ENCODE measurements around the gene HLA-DRB5. TPM values are rescaled to one million over a fixed set of nuclear protein-coding genes. Genes with fewer than 3 reads are reported as not detected.
A peak's percentile ranks its signal among the peaks of the same experiment; 100 is the strongest.
"Not testable (repeated sequence)": the region's sequence is repeated elsewhere in the genome, so short reads cannot be mapped to it uniquely, and the experiment has no call there.

The HLA-DRB5 gene
- total RNA-seq, 4 donors from 2014 or later = 0.76 to 171 (median 107) TPM; not detected in 1

DNA sequence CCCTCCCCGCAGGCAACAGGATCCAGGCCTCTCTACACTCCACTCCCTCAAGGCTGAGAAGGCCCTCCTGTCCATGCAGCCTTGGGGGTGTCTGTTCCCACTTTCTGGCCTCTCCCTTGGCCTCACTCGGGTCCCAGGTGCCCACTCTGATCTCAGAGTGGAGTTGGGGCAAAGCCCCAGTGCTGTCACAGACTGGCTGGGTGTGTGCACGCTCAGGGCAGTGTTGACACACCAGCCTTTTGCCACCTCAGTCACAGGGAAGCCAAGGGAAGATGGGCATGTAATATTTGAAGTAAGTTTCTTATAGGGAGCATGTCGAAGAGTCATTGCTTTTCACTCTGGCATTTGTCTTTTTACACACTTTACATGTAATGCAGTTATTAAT, 45.5 kb downstream of the HLA-DRB5 start:
- no peak for DNase-seq
- intact Hi-C loops (cut with DNase I; ENCODE audit: low total_unique reads) = no loop called here
- H3K27me3 ChIP-seq = no peaks in the 10 kb centered on the region
- H3K4me1 ChIP-seq = no peaks in the 10 kb centered on the region
- TF ChIP-seq, protein P1, sequence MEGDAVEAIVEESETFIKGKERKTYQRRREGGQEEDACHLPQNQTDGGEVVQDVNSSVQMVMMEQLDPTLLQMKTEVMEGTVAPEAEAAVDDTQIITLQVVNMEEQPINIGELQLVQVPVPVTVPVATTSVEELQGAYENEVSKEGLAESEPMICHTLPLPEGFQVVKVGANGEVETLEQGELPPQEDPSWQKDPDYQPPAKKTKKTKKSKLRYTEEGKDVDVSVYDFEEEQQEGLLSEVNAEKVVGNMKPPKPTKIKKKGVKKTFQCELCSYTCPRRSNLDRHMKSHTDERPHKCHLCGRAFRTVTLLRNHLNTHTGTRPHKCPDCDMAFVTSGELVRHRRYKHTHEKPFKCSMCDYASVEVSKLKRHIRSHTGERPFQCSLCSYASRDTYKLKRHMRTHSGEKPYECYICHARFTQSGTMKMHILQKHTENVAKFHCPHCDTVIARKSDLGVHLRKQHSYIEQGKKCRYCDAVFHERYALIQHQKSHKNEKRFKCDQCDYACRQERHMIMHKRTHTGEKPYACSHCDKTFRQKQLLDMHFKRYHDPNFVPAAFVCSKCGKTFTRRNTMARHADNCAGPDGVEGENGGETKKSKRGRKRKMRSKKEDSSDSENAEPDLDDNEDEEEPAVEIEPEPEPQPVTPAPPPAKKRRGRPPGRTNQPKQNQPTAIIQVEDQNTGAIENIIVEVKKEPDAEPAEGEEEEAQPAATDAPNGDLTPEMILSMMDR (IDR thresholded peaks at IDR 0.05) = no peak
- TF ChIP-seq POLR2A (IDR thresholded peaks at IDR 0.05) = no peak
- no peak overlapping the region for H3K27ac ChIP-seq
- no peaks in the 10 kb centered on the region for H3K36me3 ChIP-seq
- H3K9me3 ChIP-seq = no peaks in the 10 kb centered on the region
- no peak overlapping the region for H3K4me3 ChIP-seq

DNA sequence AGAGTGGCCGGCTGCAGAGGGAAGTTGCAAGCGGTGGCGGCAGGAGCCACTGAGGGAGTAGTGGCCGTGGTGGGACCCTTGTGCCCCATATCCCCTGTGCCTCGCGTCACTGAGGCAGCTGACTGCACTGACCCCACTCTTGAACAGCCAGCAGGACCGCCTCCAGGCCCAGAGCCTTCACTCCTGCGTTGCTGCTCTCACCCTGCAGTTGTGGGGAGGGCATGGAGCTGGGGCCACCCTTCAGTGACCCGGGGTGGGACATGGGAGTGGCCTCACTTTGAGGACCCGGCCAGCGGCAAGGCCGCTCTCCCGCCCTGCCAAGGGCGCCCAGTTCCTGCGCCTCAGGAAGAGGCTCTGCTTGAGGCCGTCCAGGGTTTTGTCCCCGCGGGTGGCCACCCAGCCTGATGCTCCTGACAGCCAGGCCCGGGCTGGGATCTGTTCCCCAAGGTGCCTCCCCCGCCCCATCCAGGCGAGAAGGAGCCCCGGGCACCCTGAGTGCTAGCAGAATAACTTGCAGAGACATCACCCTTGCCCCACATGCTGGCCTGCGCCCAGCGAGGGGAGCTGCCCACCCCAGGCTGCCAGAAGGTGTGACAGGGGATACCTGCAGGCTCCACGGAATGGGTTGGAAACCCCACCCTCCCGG, 46.0 kb downstream of the HLA-DRB5 start:
- Histone ChIP-seq H3K36me3 (no peaks in the 10 kb centered on the region), H3K9me3 (no peaks in the 10 kb centered on the region), H3K4me3 (no peak overlapping the region), H3K27me3 (no peaks in the 10 kb centered on the region), H3K4me1 (no peaks in the 10 kb centered on the region), H3K27ac (no peak overlapping the region)
- intact Hi-C loops (cut with DNase I; ENCODE audit: low total_unique reads) = no loop called here
- TF ChIP-seq POLR2A (IDR thresholded peaks at IDR 0.05) = no peak
- TF ChIP-seq, protein P1 (IDR thresholded peaks at IDR 0.05) = no peak
- DNase-seq = no peak

DNA sequence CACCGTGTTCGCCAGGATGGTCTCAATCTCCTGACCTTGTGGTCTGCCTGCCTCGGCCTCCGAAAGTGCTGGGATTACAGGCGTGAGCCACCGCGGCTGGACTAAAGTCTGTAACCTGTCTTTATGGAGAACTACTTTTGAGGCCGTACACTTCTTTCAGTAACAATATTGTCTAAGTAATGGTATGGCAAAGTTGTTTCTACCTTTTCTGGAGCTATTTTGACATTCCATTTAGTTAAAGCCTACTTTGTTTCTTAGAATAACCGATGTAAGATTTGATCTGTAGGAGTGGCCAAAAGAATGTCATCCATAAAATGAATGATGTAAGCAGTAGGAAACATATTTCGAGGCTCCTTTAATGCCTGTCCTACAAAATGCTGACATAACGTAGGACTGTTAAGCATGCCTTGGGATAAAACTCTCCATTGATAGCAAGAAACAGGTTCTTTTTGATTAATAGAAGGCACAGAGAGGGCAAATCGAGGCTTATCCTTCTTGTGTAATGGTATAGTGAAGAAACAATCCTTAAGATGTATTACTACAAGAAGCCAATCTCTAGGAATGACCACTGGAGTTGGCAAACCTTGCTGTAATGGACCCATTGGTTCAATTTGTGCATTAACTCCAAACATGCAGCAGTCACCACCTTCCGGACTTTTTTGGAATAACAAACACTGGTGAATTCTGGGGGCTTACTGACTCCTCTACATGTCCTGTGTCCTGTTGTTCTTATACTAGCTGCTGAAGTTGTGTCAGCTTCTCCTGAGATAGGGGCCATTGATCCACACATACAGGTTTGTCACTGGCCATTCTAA, 54.5 kb downstream of the HLA-DRB5 start:
- Histone ChIP-seq H3K27me3 (no peaks in the 10 kb centered on the region), H3K36me3 (no peaks in the 10 kb centered on the region), H3K27ac (no peak overlapping the region), H3K9me3 (no peaks in the 10 kb centered on the region), H3K4me1 (no peaks in the 10 kb centered on the region), H3K4me3 (no peak overlapping the region)
- intact Hi-C loops (cut with DNase I; ENCODE audit: low total_unique reads) = no loop called here
- no peak for DNase-seq
- TF ChIP-seq POLR2A (IDR thresholded peaks at IDR 0.05) = no peak
- TF ChIP-seq, protein P1 (IDR thresholded peaks at IDR 0.05) = no peak

DNA sequence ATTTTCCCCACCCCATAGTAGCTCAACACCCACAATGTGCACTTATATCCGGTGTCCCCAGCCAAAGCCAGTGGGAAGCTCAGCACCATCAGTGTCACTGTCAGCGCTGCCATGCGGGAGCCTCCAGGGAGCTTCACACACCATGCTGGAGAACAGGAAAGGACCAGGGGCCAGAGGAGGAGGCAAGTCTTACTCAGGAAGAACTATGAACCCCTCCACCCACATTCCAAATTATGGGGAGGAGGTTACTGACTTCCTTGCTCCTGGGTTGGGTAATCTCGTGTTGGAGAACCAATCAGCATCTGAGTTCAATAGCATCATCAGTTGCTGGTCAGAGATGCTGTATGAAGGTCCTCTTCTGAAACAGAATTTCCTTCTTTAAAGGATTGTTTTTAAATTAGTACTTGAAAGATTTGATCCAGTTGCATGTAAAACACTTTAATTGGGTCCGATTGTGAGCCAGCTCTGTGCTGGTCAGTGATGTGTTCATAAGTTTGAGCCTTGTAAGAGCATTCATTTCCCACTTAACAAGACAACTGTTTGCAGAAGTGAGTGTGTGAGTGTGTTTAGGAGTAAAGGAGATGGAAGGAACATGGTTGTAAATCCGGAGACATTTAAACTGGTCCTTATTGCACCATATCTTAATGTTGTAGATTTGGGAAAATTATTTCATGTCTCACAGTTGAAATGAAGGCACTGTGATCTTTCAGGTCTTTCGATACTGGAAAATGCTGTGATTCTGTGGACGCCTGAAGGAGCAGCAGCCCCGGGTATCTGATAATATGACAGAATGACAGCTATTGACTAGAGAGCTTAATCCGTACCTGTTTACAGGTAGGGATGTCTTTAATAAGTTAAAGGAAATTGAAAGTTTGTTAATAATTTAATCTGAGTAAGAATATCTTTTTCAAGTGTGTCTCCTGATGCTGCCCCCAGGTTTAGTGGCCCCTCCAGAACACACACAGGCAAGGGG, 56.4 kb downstream of the HLA-DRB5 start:
- DNase-seq; H3K36me3 ChIP-seq; intact Hi-C loops (cut with DNase I; ENCODE audit: low total_unique reads); H3K4me3 ChIP-seq; H3K27me3 ChIP-seq; H3K9me3 ChIP-seq; H3K4me1 ChIP-seq: not testable (repeated sequence)
- H3K27ac ChIP-seq = peak overlapping the region in 1 of 2 donors; percentile 23

DNA sequence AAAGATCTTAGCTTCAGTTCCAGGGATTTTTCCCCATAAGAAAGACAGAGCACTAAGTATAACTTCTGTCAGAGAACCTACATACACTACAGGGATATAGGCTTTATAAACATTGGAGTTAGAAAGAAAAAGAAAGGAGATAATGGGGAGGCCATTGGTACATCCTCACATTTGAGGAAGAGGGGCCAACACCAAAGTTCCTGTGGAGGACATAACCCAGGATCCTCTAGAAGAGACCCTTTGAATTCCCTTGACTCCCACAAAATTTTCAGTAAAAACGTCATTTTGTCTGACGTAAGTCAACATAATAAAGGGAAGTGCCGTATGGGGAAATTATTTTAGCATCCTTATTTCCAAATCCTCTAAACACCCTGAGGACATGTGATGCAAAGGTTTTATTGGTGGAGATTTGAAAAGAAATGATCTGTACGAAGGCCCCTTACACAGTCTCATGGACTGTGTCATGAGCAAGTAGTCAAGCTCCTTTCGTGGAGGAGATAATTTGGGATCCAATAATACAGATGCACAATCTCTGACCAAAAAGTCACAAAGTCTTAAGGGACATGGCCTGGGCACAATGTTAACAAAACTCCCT, 57.2 kb downstream of the HLA-DRB5 start:
- Histone ChIP-seq H3K4me3 (no peak overlapping the region), H3K27me3 (no peaks in the 10 kb centered on the region), H3K36me3 (no peaks in the 10 kb centered on the region), H3K27ac (no peak overlapping the region), H3K4me1 (no peaks in the 10 kb centered on the region), H3K9me3 (no peaks in the 10 kb centered on the region)
- no peak for TF ChIP-seq POLR2A (IDR thresholded peaks at IDR 0.05)
- TF ChIP-seq, protein P1 (IDR thresholded peaks at IDR 0.05) = no peak
- DNase-seq = no peak
- intact Hi-C loops (cut with DNase I; ENCODE audit: low total_unique reads) = no loop called here

DNA sequence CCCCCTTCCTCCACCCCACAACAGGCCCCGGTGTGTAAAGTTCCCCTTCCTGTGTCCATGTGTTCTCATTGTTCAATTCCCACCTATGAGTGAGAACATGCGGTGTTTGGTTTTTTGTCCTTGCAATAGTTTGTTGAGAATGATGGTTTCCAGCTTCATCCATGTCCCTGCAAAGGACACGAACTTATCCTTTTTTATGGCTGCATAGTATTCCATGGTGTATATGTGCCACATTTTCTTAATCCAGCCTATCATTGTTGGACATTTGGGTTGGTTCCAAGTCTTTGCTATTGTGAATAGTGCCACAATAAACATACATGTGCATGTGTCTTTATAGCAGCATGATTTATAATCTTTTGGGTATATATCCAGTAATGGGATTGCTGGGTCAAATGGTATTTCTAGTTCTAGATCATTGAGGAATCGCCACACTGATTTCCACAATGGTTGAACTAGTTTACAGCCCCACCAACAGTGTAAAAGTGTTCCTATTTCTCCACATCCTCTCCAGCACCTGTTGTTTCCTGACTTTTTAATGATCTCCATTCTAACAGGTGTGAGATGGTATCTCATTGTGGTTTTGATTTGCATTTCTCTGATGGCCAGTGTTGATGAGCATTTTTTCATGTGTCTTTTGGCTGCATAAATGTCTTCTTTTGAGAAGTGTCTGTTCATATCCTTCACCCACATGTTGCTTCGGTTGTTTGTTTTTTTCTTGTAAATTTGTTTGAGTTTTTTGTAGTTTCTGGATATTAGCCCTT, 62.2 kb downstream of the HLA-DRB5 start:
- DNase-seq; H3K27ac ChIP-seq; H3K36me3 ChIP-seq; H3K27me3 ChIP-seq; H3K4me3 ChIP-seq; H3K9me3 ChIP-seq; H3K4me1 ChIP-seq; intact Hi-C loops (cut with DNase I; ENCODE audit: low total_unique reads): not testable (repeated sequence)

Data from uterus (tissue), 4 donors.